ENCODE measurements around the gene ENAM. TPM values are rescaled to one million over a fixed set of nuclear protein-coding genes. Genes with fewer than 3 reads are reported as not detected.
"Not testable (repeated sequence)": the region's sequence is repeated elsewhere in the genome, so short reads cannot be mapped to it uniquely, and the experiment has no call there.

Gene ENAM
- total and polyA plus RNA-seq, 12 donors = 0.49 to 13.1 (median 11.1) TPM

GRCh38 chr4:70660106-70660505, 31.6 kb downstream of the ENAM start:
- H3K4me1 ChIP-seq = no peaks in the 10 kb centered on the region
- no peak for DNase-seq
- WGBS, 2 donors = 79 to 82% methylated on average over 4 of the region's 4 CpGs
- TF ChIP-seq CTCF (IDR thresholded peaks at IDR 0.05) = no peak
- H3K27me3 ChIP-seq = no peaks in the 10 kb centered on the region
- no peak for ATAC-seq
- no peaks in the 10 kb centered on the region for H3K36me3 ChIP-seq
- no peak overlapping the region for H3K4me3 ChIP-seq
- intact Hi-C loops (cut with DNase I) = no loop called here
- H3K27ac ChIP-seq = no peak overlapping the region
- H3K9me3 ChIP-seq = no peaks in the 10 kb centered on the region

GRCh38 chr4:70661309-70661922, 32.9 kb downstream of the ENAM start:
- WGBS, 2 donors = 88 to 91% methylated on average over 5 of the region's 5 CpGs
- H3K4me3 ChIP-seq; intact Hi-C loops (cut with DNase I); H3K27me3 ChIP-seq; H3K36me3 ChIP-seq; H3K9me3 ChIP-seq; H3K27ac ChIP-seq; ATAC-seq; DNase-seq; H3K4me1 ChIP-seq: not testable (repeated sequence)

- WGBS, 2 donors = 82% methylated on average over 1 of the region's 1 CpG
- H3K9me3 ChIP-seq = no peaks in the 10 kb centered on the region
- no peak for DNase-seq
- H3K27ac ChIP-seq = no peak within 1 kb of the TSS
- ATAC-seq = no peak
- H3K4me1 ChIP-seq = no peaks in the 10 kb centered on the region
- H3K36me3 ChIP-seq = no peaks in the 10 kb centered on the region
- intact Hi-C loops (cut with DNase I) = no loop called here
- H3K27me3 ChIP-seq = no peaks in the 10 kb centered on the region
- H3K4me3 ChIP-seq = no peak within 1 kb of the TSS
- no peak for TF ChIP-seq CTCF (IDR thresholded peaks at IDR 0.05)
Observed at GRCh38 chr4:70666369-70666768, 37.8 kb downstream of the ENAM start, which contains the start of gene JCHAIN. Gene JCHAIN, minus strand, starts transcription at chr4:70666508. Its CDS starts 18 bp downstream, at chr4:70666490.

- H3K27ac ChIP-seq = peak overlapping the region in 3 of 10 donors; percentile 15 to 44 (median 16)
Observed at GRCh38 chr4:70667740-70668535, 39.4 kb downstream of the ENAM start.

More at GRCh38 chr4:70667740-70668535, 39.4 kb downstream of the ENAM start:
- Histone ChIP-seq H3K4me1 (no peaks in the 10 kb centered on the region), H3K36me3 (no peaks in the 10 kb centered on the region), H3K27me3 (no peaks in the 10 kb centered on the region), H3K9me3 (no peaks in the 10 kb centered on the region), H3K4me3 (no peak overlapping the region)
- intact Hi-C loops (cut with DNase I) = no loop called here
- no peak for TF ChIP-seq CTCF (IDR thresholded peaks at IDR 0.05)
- ATAC-seq = peak in 2 of 8 donors; percentile 52 to 78
- 45 to 50% methylated on average over 3 of the region's 3 CpGs for WGBS, 2 donors
- no peak for DNase-seq
